GM23338 (cell line): Measurements from ENCODE around the gene CDK5RAP2.

Experiments
- CREB1 ChIP-seq: fragments of 250-450 bp; sonication (Bioruptor Pico); IDR thresholded peaks from 2 replicates; pipeline ENCODE4 v1.5.0; 2020; ENCODE audit warnings: low read depth, mild to moderate bottlenecking, moderate library complexity
- EZH2 ChIP-seq: fragments of 200-600 bp; sonication (generic); IDR thresholded peaks from one replicate; pipeline ENCODE4 v1.8.0; 2017; ENCODE audit warnings: antibody characterized with exemption, mild to moderate bottlenecking, low read depth; ENCODE audit not compliant: unreplicated experiment
- EZH2phosphoT487 ChIP-seq: fragments of 200-600 bp; sonication (generic); IDR thresholded peaks from one replicate; pipeline ENCODE4 v1.8.1; 2018; ENCODE audit warnings: antibody characterized with exemption; ENCODE audit not compliant: unreplicated experiment
- JUNB ChIP-seq: IDR thresholded peaks from one replicate; pipeline ENCODE4 v1.6.1; 2016; ENCODE audit warnings: antibody characterized with exemption; ENCODE audit not compliant: unreplicated experiment
- POLR2AphosphoS5 ChIP-seq: IDR thresholded peaks from 2 replicates; pipeline ENCODE4 v1.6.1; 2016; ENCODE audit warnings: antibody characterized with exemption, low read depth
- ZNF114 ChIP-seq: fragments of 250-450 bp; sonication (Bioruptor Pico); IDR thresholded peaks from 2 replicates; pipeline ENCODE4 v1.5.0; 2020; ENCODE audit warnings: mild to moderate bottlenecking, moderate library complexity
- ZNF331 ChIP-seq: fragments of 250-450 bp; sonication (Bioruptor Pico); IDR thresholded peaks from 2 replicates; pipeline ENCODE4 v1.5.0; 2020; ENCODE audit warnings: low read depth, mild to moderate bottlenecking, moderate library complexity
- TF ChIP-seq, protein P1 (sequence below): IDR thresholded peaks from 2 replicates; pipeline ENCODE4 v1.6.1; 2016; ENCODE audit warnings: antibody characterized with exemption
- TF ChIP-seq, protein P2 (sequence below), 2 experiments: fragments of 200-600 bp in 1 of 2; sonication (generic) in 1 of 2; conservative IDR thresholded peaks; 2 replicates each; pipeline versions ENCODE4 v1.5.1 to v1.6.1; 2016 to 2017; ENCODE audit warnings: antibody characterized with exemption in 2 of 2, low read depth in 2 of 2, mild to moderate bottlenecking in 2 of 2, moderate library complexity in 1 of 2
- TF ChIP-seq, protein P3 (sequence below): IDR thresholded peaks from one replicate; pipeline ENCODE4 v1.6.1; 2018; ENCODE audit warnings: antibody characterized with exemption; ENCODE audit not compliant: unreplicated experiment
- TF ChIP-seq, protein P4 (sequence below): fragments of 250-450 bp; sonication (Bioruptor Pico); IDR thresholded peaks from 2 replicates; pipeline ENCODE4 v1.5.0; 2020; ENCODE audit warnings: mild to moderate bottlenecking, moderate library complexity

DNA sequence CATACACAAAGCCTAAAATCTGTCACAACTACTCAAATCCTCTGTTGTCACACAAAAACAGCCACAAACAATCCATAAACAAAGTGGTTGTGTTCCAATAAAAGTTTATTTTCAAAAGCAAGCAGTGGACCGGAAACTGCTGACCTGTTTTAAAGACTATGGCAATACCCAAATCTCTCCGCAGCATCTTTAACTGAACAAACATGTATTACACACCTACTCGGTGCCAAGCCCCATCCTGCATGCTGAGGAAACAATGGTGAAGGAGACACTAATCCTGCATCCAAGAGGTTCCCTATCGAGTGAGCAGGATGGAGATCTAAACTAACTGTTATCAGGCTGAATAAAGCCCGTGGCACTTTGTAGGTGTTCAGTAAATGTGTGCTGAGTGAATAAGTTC lies 11.2 kb downstream of the CDK5RAP2 start:
- TF ChIP-seq CREB1 (CRISPR knock-in tag): no peak
- TF ChIP-seq, protein P1, sequence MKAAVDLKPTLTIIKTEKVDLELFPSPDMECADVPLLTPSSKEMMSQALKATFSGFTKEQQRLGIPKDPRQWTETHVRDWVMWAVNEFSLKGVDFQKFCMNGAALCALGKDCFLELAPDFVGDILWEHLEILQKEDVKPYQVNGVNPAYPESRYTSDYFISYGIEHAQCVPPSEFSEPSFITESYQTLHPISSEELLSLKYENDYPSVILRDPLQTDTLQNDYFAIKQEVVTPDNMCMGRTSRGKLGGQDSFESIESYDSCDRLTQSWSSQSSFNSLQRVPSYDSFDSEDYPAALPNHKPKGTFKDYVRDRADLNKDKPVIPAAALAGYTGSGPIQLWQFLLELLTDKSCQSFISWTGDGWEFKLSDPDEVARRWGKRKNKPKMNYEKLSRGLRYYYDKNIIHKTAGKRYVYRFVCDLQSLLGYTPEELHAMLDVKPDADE: no peak
- no peak for TF ChIP-seq EZH2
- TF ChIP-seq, protein P2, sequence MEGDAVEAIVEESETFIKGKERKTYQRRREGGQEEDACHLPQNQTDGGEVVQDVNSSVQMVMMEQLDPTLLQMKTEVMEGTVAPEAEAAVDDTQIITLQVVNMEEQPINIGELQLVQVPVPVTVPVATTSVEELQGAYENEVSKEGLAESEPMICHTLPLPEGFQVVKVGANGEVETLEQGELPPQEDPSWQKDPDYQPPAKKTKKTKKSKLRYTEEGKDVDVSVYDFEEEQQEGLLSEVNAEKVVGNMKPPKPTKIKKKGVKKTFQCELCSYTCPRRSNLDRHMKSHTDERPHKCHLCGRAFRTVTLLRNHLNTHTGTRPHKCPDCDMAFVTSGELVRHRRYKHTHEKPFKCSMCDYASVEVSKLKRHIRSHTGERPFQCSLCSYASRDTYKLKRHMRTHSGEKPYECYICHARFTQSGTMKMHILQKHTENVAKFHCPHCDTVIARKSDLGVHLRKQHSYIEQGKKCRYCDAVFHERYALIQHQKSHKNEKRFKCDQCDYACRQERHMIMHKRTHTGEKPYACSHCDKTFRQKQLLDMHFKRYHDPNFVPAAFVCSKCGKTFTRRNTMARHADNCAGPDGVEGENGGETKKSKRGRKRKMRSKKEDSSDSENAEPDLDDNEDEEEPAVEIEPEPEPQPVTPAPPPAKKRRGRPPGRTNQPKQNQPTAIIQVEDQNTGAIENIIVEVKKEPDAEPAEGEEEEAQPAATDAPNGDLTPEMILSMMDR (conservative IDR thresholded peaks at IDR 0.05; ENCODE audit: low read depth in 2 of 2): no peak
- no peak for TF ChIP-seq JUNB
- TF ChIP-seq POLR2AphosphoS5: no peak
- no peak for TF ChIP-seq EZH2phosphoT487
- TF ChIP-seq, protein P3, sequence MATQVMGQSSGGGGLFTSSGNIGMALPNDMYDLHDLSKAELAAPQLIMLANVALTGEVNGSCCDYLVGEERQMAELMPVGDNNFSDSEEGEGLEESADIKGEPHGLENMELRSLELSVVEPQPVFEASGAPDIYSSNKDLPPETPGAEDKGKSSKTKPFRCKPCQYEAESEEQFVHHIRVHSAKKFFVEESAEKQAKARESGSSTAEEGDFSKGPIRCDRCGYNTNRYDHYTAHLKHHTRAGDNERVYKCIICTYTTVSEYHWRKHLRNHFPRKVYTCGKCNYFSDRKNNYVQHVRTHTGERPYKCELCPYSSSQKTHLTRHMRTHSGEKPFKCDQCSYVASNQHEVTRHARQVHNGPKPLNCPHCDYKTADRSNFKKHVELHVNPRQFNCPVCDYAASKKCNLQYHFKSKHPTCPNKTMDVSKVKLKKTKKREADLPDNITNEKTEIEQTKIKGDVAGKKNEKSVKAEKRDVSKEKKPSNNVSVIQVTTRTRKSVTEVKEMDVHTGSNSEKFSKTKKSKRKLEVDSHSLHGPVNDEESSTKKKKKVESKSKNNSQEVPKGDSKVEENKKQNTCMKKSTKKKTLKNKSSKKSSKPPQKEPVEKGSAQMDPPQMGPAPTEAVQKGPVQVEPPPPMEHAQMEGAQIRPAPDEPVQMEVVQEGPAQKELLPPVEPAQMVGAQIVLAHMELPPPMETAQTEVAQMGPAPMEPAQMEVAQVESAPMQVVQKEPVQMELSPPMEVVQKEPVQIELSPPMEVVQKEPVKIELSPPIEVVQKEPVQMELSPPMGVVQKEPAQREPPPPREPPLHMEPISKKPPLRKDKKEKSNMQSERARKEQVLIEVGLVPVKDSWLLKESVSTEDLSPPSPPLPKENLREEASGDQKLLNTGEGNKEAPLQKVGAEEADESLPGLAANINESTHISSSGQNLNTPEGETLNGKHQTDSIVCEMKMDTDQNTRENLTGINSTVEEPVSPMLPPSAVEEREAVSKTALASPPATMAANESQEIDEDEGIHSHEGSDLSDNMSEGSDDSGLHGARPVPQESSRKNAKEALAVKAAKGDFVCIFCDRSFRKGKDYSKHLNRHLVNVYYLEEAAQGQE: no peak
- TF ChIP-seq ZNF331 (CRISPR knock-in tag): no peak
- TF ChIP-seq, protein P4, sequence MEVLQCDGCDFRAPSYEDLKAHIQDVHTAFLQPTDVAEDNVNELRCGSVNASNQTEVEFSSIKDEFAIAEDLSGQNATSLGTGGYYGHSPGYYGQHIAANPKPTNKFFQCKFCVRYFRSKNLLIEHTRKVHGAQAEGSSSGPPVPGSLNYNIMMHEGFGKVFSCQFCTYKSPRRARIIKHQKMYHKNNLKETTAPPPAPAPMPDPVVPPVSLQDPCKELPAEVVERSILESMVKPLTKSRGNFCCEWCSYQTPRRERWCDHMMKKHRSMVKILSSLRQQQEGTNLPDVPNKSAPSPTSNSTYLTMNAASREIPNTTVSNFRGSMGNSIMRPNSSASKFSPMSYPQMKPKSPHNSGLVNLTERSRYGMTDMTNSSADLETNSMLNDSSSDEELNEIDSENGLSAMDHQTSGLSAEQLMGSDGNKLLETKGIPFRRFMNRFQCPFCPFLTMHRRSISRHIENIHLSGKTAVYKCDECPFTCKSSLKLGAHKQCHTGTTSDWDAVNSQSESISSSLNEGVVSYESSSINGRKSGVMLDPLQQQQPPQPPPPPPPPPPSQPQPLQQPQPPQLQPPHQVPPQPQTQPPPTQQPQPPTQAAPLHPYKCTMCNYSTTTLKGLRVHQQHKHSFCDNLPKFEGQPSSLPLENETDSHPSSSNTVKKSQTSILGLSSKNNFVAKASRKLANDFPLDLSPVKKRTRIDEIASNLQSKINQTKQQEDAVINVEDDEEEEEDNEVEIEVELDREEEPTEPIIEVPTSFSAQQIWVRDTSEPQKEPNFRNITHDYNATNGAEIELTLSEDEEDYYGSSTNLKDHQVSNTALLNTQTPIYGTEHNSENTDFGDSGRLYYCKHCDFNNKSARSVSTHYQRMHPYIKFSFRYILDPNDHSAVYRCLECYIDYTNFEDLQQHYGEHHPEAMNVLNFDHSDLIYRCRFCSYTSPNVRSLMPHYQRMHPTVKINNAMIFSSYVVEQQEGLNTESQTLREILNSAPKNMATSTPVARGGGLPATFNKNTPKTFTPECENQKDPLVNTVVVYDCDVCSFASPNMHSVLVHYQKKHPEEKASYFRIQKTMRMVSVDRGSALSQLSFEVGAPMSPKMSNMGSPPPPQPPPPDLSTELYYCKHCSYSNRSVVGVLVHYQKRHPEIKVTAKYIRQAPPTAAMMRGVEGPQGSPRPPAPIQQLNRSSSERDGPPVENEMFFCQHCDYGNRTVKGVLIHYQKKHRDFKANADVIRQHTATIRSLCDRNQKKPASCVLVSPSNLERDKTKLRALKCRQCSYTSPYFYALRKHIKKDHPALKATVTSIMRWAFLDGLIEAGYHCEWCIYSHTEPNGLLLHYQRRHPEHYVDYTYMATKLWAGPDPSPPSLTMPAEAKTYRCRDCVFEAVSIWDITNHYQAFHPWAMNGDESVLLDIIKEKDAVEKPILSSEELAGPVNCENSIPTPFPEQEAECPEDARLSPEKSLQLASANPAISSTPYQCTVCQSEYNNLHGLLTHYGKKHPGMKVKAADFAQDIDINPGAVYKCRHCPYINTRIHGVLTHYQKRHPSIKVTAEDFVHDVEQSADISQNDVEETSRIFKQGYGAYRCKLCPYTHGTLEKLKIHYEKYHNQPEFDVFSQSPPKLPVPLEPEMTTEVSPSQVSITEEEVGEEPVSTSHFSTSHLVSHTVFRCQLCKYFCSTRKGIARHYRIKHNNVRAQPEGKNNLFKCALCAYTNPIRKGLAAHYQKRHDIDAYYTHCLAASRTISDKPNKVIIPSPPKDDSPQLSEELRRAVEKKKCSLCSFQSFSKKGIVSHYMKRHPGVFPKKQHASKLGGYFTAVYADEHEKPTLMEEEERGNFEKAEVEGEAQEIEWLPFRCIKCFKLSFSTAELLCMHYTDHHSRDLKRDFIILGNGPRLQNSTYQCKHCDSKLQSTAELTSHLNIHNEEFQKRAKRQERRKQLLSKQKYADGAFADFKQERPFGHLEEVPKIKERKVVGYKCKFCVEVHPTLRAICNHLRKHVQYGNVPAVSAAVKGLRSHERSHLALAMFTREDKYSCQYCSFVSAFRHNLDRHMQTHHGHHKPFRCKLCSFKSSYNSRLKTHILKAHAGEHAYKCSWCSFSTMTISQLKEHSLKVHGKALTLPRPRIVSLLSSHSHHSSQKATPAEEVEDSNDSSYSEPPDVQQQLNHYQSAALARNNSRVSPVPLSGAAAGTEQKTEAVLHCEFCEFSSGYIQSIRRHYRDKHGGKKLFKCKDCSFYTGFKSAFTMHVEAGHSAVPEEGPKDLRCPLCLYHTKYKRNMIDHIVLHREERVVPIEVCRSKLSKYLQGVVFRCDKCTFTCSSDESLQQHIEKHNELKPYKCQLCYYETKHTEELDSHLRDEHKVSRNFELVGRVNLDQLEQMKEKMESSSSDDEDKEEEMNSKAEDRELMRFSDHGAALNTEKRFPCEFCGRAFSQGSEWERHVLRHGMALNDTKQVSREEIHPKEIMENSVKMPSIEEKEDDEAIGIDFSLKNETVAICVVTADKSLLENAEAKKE (CRISPR knock-in tag): no peak
- no peak for TF ChIP-seq ZNF114 (CRISPR knock-in tag)
